Endothelial cell of umbilical vein (primary cell): ENCODE data around the gene ACAT2.

Source experiments
- CTCF ChIP-seq, 2 donors: IDR thresholded peaks; 1 replicate in 1 of 2; 2 replicates in 1 of 2; pipeline ENCODE4 v1.5.1; 2011; ENCODE audit warnings: low read length in 2 of 2, mild to moderate bottlenecking in 2 of 2, moderate library complexity in 2 of 2, control low read depth in 1 of 2, inconsistent platforms in 1 of 2, low read depth in 1 of 2; ENCODE audit not compliant: insufficient read depth in 1 of 2; ENCODE audit errors: extremely low read depth in 1 of 2
- EZH2 ChIP-seq: IDR thresholded peaks from 2 replicates; pipeline ENCODE4 v1.6.1; 2012; ENCODE audit warnings: borderline replicate concordance, low read depth, mild to moderate bottlenecking, moderate library complexity, low read length, inconsistent platforms; ENCODE audit not compliant: severe bottlenecking
- FOS ChIP-seq: IDR thresholded peaks from 2 replicates; pipeline ENCODE4 v1.6.1; 2011; ENCODE audit warnings: mild to moderate bottlenecking, low read length, moderate library complexity, borderline replicate concordance; ENCODE audit not compliant: insufficient read depth
- GATA2 ChIP-seq: IDR thresholded peaks from 2 replicates; pipeline ENCODE4 v1.7.0; 2011; ENCODE audit warnings: low read depth, mild to moderate bottlenecking, moderate library complexity, mixed read lengths, low read length; ENCODE audit not compliant: insufficient read length, insufficient read depth
- JUN ChIP-seq: IDR thresholded peaks from 2 replicates; pipeline ENCODE4 v1.6.1; 2011; ENCODE audit warnings: borderline replicate concordance, low read depth; ENCODE audit not compliant: insufficient read length, insufficient read depth
- MAX ChIP-seq: IDR thresholded peaks from 2 replicates; pipeline ENCODE4 v1.6.1; 2011; ENCODE audit not compliant: insufficient read depth, insufficient read length
- POLR2A ChIP-seq: IDR thresholded peaks from 2 replicates; pipeline ENCODE4 v1.6.1; 2012; ENCODE audit warnings: low read depth, mild to moderate bottlenecking, control low read depth, low read length
- POLR2AphosphoS5 ChIP-seq: IDR thresholded peaks from 2 replicates; pipeline ENCODE4 v1.6.1; 2012; ENCODE audit warnings: low read depth, mild to moderate bottlenecking, control low read depth, low read length, moderate library complexity; ENCODE audit not compliant: insufficient read depth

- no peak for TF ChIP-seq CTCF (IDR thresholded peaks at IDR 0.05; ENCODE audit: extremely low read depth in 1 of 2, insufficient read depth in 1 of 2, low read depth in 1 of 2, low read length in 2 of 2)
- TF ChIP-seq POLR2AphosphoS5, result no peak
- no peak for TF ChIP-seq EZH2
- no peak for TF ChIP-seq POLR2A
- no peak for TF ChIP-seq FOS
- TF ChIP-seq GATA2, result no peak
- TF ChIP-seq JUN, result no peak
- no peak for TF ChIP-seq MAX
These were observed 46.8 kb downstream of the ACAT2 start for GRCh38 chr6:159808647-159809046.
